GM19468 (cell line): ENCODE data around the gene MAP6D1.

ENCODE experiments used
- ATAC-seq: cut with Tn5 transposase; IDR thresholded peaks from one replicate; pipeline ENCODE4 v1.9.1; 2021; ENCODE audit warnings: mild to moderate bottlenecking, moderate library complexity, moderate number of reproducible peaks; ENCODE audit not compliant: unreplicated experiment; ENCODE audit errors: extremely low read depth

Gene MAP6D1

DNA sequence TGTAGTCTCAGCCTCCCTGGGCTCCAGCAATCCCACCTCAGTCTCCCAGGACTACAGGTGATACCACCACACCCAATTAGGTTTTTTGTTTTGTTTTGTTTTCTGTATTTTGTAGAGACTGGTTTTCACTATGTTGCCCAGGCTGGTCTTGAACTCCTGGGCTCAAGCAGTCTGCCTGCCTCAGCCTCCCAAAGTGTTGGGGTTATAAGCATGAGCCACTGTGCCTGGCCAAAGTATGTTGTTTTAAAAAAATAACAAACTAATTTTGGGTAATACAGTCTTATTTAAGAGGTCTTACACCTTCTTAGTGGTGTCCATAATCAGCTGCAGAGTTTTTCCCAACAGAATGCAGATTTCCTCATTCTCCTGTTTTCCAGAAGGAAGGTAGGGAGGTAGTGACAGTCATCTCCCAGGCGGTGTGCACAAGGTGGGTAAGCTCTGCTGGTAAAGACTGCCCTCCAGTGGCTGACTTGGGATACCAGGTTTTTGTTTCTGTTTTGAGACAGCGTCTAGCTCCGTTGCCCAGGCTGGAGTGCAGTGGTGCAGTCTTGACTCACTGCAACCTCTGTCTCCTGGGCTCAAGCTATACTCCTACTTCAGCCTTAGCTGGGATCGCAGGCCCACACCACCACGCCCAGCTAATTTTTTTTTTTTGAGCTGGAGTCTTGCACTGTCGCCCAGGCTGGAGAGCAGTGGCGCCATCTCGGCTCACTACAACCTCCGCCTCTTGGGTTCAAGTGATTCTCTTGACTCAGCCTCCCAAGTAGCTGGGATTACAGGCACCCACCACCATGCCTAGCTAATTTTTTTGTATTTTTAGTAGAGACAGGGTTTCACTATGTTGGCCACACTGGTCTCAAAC is 58.4 kb downstream of the MAP6D1 start:
- ATAC-seq = no peak

DNA sequence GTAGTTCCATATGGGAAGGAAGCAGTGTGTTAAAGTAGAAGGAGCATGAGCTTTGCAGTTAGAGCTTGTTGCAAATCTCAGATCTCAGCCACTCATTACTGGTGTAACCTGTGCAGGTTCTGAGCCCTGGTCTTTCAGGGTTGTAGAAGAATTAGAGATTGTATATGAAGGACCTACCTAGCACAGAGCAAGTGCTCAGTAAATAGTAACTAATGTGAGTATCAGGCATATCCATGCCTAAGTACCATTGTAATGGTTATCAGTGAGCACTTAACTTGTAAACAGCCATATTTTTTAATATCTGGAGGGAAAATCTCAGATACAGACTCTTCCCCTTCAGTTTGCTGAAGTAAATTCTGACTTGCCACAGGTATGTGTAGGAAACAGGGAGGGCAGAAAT is 59.3 kb downstream of the MAP6D1 start:
- no peak for ATAC-seq
